HL-60/S4 treated with phorbol 12-myristate 13-acetate at 8.2 ng/mL for 4 days and 3 days (cell line): ENCODE results near the gene ANKFN1.

Experiments used
- in situ Hi-C: fragments of 300-500 bp; cut with MboI; formaldehyde crosslinking; loops from 2 replicates; pipeline ENCODE4 v1.15.0; 2022; ENCODE audit warnings: low sequenced_read_pairs

The ANKFN1 gene

GRCh38 chr17:56434610-56435009 lies 281.3 kb downstream of the ANKFN1 start:
- in situ Hi-C loops, result no loop called here

DNA sequence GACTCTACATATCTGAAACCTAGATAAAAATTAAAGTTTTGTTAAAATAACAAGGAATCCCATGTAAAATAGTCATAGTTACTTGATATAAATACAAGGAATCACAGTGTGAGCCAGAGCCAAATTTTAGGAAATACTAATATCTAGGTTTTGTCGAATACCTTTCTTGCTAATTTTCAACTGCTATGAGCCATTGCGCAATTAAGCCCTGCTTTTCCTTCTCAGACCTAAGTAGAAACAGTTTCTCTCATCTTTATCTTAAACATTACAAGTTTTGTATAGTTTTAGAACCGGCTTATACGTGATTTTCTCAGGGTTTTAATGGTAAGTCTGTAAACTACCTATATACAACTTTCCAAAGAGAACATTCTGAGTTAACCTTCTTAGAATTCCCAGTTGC lies 282.9 kb downstream of the ANKFN1 start:
- in situ Hi-C loops, result no loop called here

- in situ Hi-C loops, result no loop called here
Observed at GRCh38 chr17:56440419-56440818, 287.1 kb downstream of the ANKFN1 start.

- in situ Hi-C loops, result no loop called here
Observed at GRCh38 chr17:56441308-56441707, 288.0 kb downstream of the ANKFN1 start.

DNA sequence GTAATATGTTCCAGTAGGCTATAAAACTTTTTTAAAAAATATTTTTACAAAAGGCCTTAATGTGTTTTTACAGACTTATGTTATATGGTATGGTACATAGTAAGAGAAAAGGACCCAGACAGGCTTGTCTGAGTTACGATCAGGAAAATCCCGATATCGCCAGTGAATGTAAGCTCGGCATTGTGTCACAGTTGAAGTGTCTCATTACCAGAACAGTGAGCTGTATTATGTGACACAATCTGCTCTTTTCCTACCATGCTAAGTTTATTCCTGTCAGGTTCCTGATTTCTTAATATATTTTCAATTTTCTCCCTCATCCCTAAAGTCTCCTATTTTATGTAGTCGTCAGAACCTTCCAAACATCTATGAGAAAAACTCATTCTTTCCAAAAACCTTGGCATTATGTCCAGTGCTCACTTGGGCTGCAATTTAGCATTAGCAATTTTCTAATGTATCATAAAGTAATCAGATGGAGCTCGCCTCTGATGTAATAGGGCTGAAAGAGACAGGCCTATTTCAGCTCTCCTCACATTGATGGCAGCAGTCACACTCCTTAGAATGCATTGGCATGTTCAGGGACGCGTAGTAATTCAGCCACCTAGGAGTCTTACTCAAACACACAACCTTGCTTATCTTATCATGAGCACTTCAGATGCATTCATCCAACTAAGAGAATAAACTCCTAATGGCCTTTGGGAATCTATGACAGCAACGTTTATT lies 292.6 kb downstream of the ANKFN1 start:
- in situ Hi-C loops, result no loop called here

GRCh38 chr17:56447171-56447570 lies 293.9 kb downstream of the ANKFN1 start:
- in situ Hi-C loops, result no loop called here

DNA sequence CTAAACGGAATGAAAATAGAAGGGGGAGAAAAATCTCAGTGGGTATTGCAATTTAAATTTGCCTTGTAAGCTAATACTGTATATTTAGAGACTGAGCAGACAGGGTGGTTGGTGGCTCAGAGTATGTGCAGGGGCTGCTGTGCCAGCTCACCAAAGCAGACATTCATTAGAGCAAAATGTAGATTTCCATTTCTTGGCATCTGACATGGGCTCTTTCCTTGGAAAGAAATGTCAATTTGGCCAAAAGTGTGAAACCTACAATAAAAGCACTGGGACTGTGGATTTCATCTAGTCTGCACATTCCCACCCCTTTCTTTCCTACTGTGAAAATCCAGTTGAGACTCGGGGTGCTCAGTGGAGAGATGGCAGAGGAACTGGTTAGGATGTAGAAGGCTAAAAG lies 295.1 kb downstream of the ANKFN1 start:
- in situ Hi-C loops, result no loop called here

GRCh38 chr17:56449176-56449575 lies 295.9 kb downstream of the ANKFN1 start:
- in situ Hi-C loops, result no loop called here

DNA sequence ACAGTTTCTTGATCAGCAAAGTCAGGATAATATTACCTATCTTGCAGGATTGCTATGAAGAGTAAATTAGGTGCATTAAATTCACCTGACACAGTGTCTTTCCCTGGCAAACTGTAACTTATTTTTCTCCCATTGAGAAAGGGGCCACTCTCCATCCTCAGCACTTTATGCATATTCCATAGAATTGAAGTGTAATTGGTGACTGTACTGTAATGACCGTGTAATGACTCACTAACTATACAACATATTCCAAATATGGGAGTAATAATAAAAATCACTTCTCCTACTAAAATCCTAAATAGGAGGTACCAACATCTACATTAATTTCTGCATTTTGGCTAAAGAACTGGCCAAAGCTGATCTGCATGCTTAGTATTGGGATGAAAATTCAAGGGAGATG lies 298.4 kb downstream of the ANKFN1 start:
- in situ Hi-C loops, result no loop called here

DNA sequence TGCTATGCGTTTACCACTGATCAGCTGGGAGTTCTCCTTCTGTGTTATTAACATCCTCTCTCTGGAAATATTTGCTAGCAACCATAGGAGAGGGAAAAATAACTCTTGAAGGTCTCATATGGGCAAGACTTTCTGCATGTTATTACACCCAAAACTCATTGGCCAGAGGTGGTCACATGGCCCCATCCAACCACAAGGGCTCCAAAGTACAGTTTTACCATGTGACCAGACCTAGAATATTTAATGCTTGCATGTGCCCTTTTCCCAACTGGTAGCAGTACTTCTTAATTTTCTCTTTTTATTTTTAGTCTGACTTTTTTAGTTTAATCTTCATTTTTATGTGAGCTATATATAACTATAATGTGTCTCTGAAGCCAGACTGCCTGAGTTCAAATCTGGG lies 299.2 kb downstream of the ANKFN1 start:
- in situ Hi-C loops, result no loop called here

GRCh38 chr17:56457501-56457900 lies 304.2 kb downstream of the ANKFN1 start:
- in situ Hi-C loops, result no loop called here

- in situ Hi-C loops, result no loop called here
Observed at GRCh38 chr17:56465886-56466285, 312.6 kb downstream of the ANKFN1 start.

- in situ Hi-C loops, result no loop called here
Observed at GRCh38 chr17:56468840-56469239, 315.6 kb downstream of the ANKFN1 start.

- in situ Hi-C loops, result no loop called here
Observed at GRCh38 chr17:56471696-56472095, 318.4 kb downstream of the ANKFN1 start.

- in situ Hi-C loops, result no loop called here
Observed at GRCh38 chr17:56475116-56475515, 321.8 kb downstream of the ANKFN1 start.

- in situ Hi-C loops, result no loop called here
Observed at GRCh38 chr17:56478836-56479447, 325.7 kb downstream of the ANKFN1 start.

DNA sequence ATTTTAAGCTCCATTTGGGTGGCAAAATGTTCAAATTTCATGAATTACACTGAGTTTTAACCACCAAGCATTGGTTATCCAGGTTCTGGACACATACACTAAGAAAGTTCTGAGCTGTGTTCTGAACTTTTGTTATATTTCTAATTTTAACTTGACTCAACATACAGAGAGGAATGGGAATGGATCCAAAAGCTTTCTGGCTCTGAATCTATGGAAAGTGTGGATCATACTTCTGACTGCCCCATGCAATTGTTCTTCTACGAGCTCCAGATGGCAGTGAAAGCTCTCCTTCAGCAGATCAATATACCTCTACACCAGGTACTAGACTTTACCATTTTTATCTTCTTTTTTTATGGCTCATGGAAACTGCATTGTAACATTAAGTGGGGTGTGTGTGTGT lies 327.2 kb downstream of the ANKFN1 start:
- in situ Hi-C loops, result no loop called here

DNA sequence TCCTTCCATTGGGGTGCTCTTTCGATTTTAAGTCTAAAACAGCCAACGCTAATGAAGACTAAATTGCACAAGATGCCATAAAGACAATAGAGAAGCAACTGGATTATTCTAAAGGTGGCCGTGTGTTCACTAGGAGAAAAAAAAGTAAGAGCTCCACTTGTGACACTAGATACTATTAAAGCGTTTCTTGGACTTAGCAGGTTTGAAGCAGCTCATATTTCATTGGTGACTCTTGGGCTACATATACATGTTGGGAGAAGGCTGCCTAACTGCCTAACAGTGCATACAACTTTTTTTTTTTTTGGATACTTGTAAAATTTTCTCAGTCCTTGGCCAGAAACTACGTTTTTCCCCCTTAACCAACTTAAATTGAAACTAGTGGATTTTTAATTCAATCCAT lies 328.4 kb downstream of the ANKFN1 start:
- in situ Hi-C loops, result no loop called here

DNA sequence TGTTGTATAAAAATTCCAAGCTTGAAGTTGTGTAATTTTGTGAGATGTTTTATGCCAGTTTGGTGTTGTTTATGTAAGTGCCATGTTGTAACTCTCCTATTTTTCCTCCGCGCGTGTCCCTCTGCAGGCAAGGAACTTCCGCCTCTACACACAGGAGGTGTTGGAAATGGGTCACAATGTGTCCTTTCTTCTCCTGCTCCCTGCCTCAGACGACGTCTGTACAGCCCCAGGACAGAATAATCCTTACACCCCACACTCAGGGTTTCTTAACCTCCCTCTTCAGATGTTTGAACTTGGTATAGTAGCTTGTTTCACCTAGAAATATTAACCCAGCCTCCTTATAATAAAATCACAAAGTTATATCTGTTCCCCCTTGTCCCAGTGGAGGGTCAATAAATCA lies 329.0 kb downstream of the ANKFN1 start:
- in situ Hi-C loops, result no loop called here

GRCh38 chr17:56486732-56487131 lies 333.5 kb downstream of the ANKFN1 start:
- in situ Hi-C loops, result no loop called here

- in situ Hi-C loops, result no loop called here
Observed at GRCh38 chr17:56488800-56489199, 335.5 kb downstream of the ANKFN1 start.

DNA sequence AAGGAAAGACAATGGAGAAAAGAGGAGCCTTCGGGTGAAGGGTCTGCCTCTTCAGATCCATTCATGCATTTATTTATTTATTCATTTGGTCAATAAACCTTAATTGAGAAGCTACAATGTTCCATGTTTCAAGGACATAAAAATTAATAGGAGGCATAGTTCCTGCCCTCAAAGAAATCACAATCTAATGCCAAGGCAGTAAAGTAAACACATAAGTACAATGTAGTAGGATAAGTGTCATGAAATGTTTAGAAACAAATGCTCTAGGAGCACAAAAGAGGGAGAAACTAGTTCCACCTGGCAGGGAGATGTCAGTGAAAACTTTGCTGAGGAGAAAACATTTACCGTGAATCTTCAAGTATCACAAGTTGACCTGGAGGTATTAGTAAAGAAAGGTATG lies 336.7 kb downstream of the ANKFN1 start:
- in situ Hi-C loops, result no loop called here

DNA sequence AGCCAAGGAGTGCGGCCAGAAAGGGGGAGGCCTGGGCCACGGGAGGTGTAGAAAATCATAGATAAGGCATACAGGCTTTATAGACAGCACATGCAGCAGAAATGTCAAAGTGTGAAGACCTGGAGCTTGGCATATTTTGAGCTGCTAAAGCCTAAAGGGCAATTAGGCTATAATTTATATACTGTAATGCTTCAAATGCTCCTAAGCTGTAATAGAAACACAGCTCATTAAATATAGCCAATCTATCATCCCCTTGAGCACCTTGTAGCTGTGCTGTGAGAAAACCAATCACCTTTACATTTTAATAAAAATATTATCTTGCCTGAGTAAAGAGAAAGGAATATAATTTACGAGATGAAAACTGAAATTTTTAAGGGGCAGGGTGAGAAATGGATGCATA lies 342.3 kb downstream of the ANKFN1 start:
- in situ Hi-C loops, result no loop called here
